ENCODE data around the gene PRLR.

Gene PRLR

DNA sequence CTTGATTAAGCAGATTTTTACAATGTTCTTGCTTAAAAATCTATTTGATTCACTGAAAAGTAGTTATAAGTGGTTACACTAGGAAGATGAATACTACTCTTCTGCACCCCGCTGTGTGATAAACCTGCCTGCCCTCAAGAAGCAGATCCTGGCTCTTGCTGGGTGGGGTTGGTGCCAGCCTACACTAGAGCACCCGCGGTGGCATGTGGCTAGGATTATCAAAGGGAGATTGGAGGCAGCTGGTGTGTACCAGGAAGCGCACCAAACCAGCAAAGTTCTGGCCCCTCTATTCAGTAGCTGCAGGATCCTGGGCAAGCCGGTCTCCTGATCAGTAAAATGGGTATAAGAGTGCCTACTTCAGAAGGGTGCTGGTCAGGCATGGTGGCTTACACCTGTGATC lies 43.5 kb downstream of the PRLR start:
- Histone ChIP-seq H3K27me3 (replicated peaks) (peaks cover 2% of the 10 kb centered on the region), H3K4me3 (ENCODE audit: low read depth, low read length) (no peak overlapping the region), H3K27ac (no peak overlapping the region), H3K36me3 (replicated peaks) (no peaks in the 10 kb centered on the region)
- in situ Hi-C loops (cut with HindIII; ENCODE audit: low pct_ligation_motif_present, low sequenced_read_pairs): loop anchor here (25.0 kb wide), 1 partner anchor 99 kb away; no protein-coding TSS in a partner anchor
- no peak for DNase-seq
- TF ChIP-seq, protein P1, sequence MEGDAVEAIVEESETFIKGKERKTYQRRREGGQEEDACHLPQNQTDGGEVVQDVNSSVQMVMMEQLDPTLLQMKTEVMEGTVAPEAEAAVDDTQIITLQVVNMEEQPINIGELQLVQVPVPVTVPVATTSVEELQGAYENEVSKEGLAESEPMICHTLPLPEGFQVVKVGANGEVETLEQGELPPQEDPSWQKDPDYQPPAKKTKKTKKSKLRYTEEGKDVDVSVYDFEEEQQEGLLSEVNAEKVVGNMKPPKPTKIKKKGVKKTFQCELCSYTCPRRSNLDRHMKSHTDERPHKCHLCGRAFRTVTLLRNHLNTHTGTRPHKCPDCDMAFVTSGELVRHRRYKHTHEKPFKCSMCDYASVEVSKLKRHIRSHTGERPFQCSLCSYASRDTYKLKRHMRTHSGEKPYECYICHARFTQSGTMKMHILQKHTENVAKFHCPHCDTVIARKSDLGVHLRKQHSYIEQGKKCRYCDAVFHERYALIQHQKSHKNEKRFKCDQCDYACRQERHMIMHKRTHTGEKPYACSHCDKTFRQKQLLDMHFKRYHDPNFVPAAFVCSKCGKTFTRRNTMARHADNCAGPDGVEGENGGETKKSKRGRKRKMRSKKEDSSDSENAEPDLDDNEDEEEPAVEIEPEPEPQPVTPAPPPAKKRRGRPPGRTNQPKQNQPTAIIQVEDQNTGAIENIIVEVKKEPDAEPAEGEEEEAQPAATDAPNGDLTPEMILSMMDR (IDR thresholded peaks at IDR 0.05; ENCODE audit: low read depth, low read length, missing control alignments): no peak

DNA sequence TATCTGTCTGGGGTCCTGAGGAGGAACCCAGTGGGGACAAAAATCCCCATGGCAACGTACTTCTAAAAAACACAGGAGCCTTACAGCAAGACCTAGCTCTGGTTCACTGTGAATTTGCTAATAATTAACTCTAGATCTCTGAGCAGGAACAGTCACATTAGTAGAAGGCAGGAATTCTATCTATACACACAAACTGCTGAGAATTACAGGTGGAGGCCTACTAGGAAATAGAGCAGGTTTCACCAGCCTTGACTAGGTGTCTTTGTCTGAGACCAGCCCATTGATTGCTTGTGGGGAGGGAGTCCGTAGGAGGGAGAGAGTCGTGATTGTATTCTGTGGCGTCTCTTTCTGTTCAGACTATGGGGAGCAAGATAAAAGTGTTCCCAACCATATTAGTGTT lies 44.8 kb downstream of the PRLR start:
- no peak for DNase-seq
- H3K27me3 ChIP-seq (replicated peaks): peaks cover 2% of the 10 kb centered on the region
- H3K4me3 ChIP-seq (ENCODE audit: low read depth, low read length): no peak overlapping the region
- in situ Hi-C loops (cut with HindIII; ENCODE audit: low pct_ligation_motif_present, low sequenced_read_pairs): loop anchor here (25.0 kb wide), 1 partner anchor 98 kb away; no protein-coding TSS in a partner anchor
- H3K27ac ChIP-seq: no peak overlapping the region
- H3K36me3 ChIP-seq (replicated peaks): no peaks in the 10 kb centered on the region
- TF ChIP-seq, protein P1 (IDR thresholded peaks at IDR 0.05; ENCODE audit: low read depth, low read length, missing control alignments): no peak

DNA sequence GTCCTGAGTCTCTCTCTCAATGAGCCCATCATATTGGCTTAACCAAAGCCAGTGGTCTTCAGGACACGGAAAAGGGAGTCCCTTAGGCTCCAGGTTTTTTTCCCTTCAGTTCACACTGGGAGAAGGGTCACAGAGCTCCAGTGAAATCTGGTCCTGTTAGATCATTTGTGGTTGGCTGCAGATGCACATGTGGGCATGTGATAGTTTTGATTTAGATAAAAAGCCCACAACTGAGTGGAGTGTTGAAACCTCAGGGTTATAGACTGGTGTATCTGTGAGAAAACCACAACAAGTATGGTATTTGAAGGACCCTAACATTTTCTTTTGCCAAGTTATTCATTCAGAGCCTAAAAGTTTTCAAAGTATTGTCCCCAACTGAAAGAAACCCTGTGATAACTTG lies 46.7 kb downstream of the PRLR start:
- peaks cover 2% of the 10 kb centered on the region for H3K27me3 ChIP-seq (replicated peaks)
- TF ChIP-seq, protein P1 (IDR thresholded peaks at IDR 0.05; ENCODE audit: low read depth, low read length, missing control alignments): no peak
- H3K27ac ChIP-seq: no peak overlapping the region
- in situ Hi-C loops (cut with HindIII; ENCODE audit: low pct_ligation_motif_present, low sequenced_read_pairs): loop anchor here (25.0 kb wide), 1 partner anchor 96 kb away; no protein-coding TSS in a partner anchor
- no peaks in the 10 kb centered on the region for H3K36me3 ChIP-seq (replicated peaks)
- no peak for DNase-seq
- no peak overlapping the region for H3K4me3 ChIP-seq (ENCODE audit: low read depth, low read length)

DNA sequence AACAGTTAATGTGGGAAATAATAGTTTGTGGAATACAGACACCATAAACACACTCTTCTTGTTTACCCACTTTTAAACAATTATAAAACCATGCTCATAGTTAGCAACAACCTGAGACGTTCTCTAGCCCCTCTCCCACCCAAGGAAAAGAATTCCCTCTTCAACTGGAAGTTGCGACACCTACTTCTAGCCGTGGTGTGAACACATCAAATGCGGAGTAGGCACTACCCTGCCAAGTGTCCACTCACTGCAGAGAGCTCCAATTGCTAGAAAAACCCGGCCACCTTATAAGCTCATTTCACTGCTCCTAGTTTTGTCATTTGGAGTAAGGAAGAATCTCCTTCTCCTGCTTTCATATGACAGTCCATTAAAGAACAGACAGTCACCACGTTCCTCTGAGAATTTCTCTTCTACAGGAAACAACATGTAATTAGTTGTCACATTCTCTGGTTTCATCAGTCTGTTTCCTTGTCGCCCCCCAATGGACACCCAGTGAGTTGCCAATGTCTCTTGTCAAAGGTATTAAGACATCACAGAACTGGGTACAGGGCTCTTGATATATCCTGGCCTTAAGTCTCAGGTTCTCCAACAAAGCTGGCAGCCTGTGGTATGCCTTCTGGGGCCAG lies 47.3 kb downstream of the PRLR start:
- H3K27ac ChIP-seq: no peak overlapping the region
- in situ Hi-C loops (cut with HindIII; ENCODE audit: low pct_ligation_motif_present, low sequenced_read_pairs): loop anchor here (25.0 kb wide), 1 partner anchor 96 kb away; no protein-coding TSS in a partner anchor
- peak; percentile 73 for DNase-seq
- no peak overlapping the region for H3K4me3 ChIP-seq (ENCODE audit: low read depth, low read length)
- no peaks in the 10 kb centered on the region for H3K36me3 ChIP-seq (replicated peaks)
- H3K27me3 ChIP-seq (replicated peaks): peaks cover 2% of the 10 kb centered on the region
- TF ChIP-seq, protein P1 (IDR thresholded peaks at IDR 0.05; ENCODE audit: low read depth, low read length, missing control alignments): peak; percentile 82

DNA sequence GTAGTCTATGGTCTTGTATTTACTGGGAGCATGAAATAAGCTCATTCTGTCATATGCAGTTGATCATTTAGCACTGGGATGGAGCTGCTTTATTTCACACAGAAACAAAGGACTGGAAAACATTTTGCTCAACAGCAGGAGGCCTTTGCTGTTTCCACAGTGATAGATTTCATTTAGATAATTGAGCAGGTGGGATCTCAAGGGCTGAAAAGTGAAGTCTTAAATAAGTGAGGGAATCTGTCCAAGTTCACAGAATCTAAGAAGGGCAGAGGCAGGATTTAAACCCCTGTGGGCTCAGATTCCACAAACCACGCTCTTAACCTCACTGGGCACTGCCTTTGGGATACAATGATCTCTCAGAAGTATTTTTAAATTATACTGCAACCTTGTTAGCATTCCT lies 47.8 kb downstream of the PRLR start:
- Histone ChIP-seq H3K36me3 (replicated peaks) (no peaks in the 10 kb centered on the region), H3K27me3 (replicated peaks) (peaks cover 2% of the 10 kb centered on the region), H3K27ac (no peak overlapping the region), H3K4me3 (ENCODE audit: low read depth, low read length) (no peak overlapping the region)
- no peak for DNase-seq
- in situ Hi-C loops (cut with HindIII; ENCODE audit: low pct_ligation_motif_present, low sequenced_read_pairs): loop anchor here (25.0 kb wide), 1 partner anchor 95 kb away; no protein-coding TSS in a partner anchor
- TF ChIP-seq, protein P1 (IDR thresholded peaks at IDR 0.05; ENCODE audit: low read depth, low read length, missing control alignments): no peak
